ENCODE measurements around the gene LENG8.
"Not testable (repeated sequence)": the region's sequence is repeated elsewhere in the genome, so short reads cannot be mapped to it uniquely, and the experiment has no call there.

Gene LENG8

GRCh38 chr19:54489341-54489740 lies 40.3 kb downstream of the LENG8 start:
- DNase-seq: no peak

GRCh38 chr19:54489766-54490165 lies 40.8 kb downstream of the LENG8 start:
- DNase-seq: no peak

- DNase-seq: no peak
Observed at GRCh38 chr19:54492568-54492967, 43.6 kb downstream of the LENG8 start.

DNA sequence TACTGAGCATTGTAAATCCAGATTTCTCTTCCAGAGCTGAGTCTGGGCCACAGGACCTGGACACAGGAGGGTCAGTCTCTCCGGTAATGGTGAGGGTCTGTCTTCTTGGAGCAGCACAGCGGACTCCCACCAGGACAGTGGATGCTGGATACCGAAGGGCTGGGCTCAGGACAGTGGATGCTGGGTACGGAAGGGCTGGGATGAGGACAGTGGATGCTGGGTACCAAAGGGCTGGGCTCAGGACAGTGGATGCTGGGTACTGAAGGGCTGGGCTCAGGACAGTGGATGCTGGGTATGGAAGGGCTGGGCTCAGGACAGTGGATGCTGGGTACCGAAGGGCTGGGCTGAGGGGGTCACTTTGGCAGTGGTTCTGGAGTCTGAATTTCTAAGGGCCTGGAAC lies 44.1 kb downstream of the LENG8 start:
- not testable (repeated sequence) for DNase-seq

- DNase-seq: no peak
Observed at GRCh38 chr19:54493967-54494585, 45.1 kb downstream of the LENG8 start.

- DNase-seq: not testable (repeated sequence)
Observed at GRCh38 chr19:54495284-54495683, 46.3 kb downstream of the LENG8 start.

DNA sequence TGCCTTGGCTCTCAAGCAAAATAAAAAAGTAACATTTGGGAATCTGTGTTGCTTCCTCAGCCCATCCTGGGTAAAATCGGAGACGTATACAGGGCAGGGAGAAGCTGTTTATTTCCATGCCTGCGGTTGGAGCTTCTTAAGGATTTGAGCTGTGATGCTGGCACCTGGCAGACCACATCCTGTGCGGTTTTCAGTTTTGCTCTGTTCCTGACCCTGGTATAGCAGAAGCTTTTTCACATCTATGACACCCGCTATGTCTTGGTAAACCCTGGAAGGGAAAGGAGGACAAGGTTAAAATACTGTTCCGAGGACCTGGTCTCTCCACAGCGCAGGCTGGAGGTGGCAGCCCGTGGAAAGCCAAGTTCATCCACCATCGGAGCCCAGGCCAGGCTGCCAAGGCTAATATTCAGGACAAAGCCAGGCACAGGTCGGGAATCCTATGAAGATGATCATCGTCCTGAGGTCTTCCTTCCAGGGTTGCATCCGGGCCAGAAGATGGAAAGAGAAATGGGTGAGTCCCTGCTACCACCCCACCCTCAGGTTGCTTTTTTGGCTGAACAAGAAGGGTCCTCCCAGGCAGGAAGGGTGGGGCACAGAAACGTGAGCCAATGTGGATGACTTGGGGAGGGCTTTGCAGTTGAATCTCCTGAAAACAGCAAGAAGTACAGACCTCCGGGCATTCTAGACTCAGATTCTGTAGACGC lies 48.9 kb downstream of the LENG8 start:
- DNase-seq: not testable (repeated sequence)

DNA sequence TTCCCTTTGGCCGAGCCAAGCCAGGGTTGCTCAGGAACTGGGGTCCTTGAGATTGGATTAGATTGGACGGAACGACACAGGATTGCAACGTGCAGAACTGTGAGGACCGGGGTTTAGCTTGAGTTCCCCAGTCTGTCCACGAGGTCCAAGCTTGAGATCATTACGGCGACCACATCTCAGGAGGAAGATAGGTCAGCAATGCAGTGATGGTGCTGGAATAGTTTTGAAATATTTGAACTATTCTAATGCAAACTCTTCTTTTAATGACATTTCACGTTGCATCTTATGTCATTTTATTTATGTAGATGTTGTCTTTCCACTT lies 49.4 kb downstream of the LENG8 start:
- not testable (repeated sequence) for DNase-seq

- DNase-seq: no peak
Observed at GRCh38 chr19:54502518-54503048, 53.6 kb downstream of the LENG8 start, which contains the start of gene LAIR2. TSS of gene LAIR2 (plus strand) at chr19:54502831. CDS start at chr19:54502919, 88 bp downstream.

DNA sequence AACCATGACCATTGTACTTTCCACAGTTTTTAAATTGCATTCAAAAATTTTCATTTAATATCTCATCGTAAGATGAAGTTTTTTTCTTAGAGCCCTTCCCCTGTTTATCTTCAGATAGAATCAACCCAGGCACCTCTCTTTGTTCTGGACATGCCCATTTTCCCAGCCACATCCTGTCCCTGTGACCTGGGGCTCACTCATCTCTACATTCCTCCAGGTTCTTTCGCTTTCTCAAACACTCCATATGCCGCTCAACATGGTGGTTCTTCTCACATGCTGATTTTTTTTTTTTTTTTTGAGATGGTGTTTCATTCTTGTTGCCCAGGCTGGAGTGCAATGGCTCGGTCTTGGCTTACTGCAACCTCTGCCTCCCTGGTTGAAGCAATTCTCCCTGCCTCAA lies 56.5 kb downstream of the LENG8 start:
- DNase-seq: not testable (repeated sequence)

- DNase-seq: no peak
Observed at GRCh38 chr19:54506079-54506478, 57.1 kb downstream of the LENG8 start.

DNA sequence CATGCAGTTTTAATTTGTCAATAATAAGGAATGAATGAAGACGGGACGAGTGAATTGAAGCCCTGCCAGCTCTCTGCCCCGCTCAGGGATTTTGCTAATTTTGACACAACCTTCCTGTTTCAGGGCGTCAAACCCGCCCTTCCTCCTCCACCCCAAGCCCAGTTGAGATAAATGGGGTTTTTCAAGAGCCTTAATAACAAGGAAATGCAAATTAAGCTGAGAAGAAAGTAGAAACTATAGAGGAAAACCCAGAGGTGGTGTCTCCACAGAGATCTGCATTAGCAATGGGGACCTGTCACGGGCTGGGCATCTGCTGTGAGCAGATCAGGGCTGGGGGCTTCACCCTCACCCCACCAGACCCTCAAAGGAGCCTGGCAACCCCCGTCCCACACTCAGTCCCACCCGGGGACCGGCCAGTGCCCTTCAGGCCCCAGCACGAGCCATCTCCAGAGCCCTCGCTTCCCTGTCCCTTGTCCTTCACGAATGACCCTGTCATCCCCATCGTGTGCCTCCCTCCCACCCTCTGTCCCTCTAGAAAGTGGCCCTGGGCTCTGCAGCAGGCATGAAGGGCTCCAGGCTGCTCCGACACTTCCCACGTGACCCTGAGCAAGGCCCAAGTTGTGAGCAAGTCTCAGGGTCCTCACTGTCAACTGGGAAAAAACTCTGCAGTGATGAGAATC lies 58.2 kb downstream of the LENG8 start:
- not testable (repeated sequence) for DNase-seq

DNA sequence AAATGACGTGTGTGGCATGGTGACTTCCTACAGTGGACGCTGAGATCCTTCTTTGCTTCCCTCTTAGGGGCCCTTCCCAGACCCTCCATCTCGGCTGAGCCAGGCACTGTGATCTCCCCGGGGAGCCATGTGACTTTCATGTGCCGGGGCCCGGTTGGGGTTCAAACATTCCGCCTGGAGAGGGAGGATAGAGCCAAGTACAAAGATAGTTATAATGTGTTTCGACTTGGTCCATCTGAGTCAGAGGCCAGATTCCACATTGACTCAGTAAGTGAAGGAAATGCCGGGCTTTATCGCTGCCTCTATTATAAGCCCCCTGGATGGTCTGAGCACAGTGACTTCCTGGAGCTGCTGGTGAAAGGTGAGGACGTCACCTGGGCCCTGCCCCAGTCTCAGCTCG lies 58.8 kb downstream of the LENG8 start:
- no peak for DNase-seq

DNA sequence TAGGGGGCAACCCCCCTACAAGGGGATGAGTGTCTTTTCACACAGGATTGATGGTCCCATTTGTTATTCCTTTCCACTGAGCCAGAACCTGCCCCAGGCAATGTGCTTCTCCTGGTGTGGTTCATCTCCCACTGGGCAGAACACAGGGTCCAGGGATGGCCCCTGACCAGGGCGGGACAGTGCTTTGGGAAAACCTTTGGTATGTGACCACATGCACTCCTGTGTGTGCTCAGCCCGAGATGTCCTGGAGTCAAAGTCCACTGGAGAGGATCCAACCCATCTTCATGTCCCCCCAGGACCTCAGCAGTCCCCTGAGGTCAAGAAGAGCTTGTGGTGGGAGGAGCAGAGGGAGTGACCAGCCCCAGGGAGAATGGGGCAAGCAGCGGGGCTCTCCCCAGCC lies 59.5 kb downstream of the LENG8 start:
- DNase-seq: not testable (repeated sequence)

DNA sequence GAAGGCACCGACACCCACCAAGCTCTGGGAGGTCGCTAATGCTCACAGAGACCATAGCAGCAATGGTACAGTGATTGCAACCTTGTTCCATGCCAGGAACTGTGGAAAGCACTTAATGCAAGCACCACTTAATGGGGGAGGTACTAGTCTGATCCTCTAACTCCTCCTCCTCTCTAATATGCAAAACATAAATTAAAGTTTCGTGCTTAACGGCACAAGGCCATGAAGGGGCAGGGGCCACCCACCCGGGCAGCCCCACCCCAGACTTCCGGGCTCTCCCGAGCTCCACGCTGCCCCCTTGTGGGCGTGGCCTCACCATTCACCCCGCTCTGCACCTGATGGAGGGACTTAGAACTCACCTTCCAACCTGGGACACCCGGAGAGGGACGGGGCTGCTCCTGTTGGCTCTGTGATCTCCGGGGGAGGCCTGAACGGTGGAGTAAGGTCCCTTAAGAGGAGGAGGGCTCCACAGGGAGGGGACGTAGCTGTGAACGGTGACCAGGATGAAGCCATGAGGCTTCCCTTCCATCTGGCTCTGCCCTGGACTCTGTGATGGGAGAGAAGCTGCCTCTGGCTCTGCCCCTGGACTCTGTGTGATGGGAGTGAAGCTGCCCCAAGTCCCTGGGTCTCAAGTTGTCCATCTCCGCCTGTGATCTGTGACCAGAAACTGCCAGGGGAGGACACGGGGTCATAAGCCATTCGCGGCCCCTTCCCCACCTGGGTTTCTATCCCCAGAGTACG lies 60.4 kb downstream of the LENG8 start:
- DNase-seq: not testable (repeated sequence)
